Muscle of back (tissue), 11 donors: Measurements from ENCODE around the gene NFU1. TPM values are rescaled to one million over a fixed set of nuclear protein-coding genes. Genes with fewer than 3 reads are reported as not detected.
"Not testable (repeated sequence)": the region's sequence is repeated elsewhere in the genome, so short reads cannot be mapped to it uniquely, and the experiment has no call there.

ENCODE experiments used
- DNase-seq, 3 donors: peaks; one replicate each; pipeline versions ENCODE4 v3.0.0 to v3.0.0-alpha.2; 2013
- polyA plus RNA-seq, 10 donors: library from polyadenylated mRNA; unstranded; fragments of 120-200 nt; gene quantifications; one replicate each; pipeline ENCODE4 v1.2.1, GENCODE V29; 2013; ENCODE audit not compliant: insufficient read length in 10 of 10

NFU1 gene
- polyA plus RNA-seq, 10 donors: 46.5 to 57.4 (median 52.5) TPM

DNA sequence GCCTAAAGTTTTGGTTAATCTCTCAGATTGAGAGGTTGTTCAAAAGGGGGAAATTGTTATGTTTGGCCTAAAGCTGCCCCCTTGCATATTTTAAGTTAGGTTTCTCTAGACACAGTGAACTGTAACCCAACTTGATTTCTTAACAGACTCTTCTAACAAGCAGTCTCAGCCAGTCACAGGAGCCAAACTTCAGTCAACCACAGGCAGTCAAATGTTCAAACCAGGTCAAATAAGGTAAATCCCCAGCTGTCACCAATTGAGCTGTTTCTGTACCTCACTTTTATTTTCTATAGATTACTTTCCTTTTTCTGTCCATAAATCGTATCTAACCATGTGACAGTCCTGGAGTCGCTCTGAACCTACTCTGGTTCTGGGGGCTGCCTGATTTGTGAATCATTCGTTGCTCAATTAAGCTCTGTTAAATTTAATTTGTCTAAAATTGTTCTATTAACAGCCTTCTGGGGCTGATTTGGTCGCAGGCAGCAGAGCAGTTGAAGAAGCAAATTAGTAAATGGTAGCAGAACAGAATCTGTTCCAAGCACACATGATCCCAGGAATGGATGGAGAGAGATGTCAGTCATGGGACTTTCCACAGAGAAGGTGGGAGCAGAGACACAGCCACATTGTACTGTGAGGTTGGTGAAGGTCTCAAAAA lies 16.4 kb upstream of the NFU1 start:
- DNase-seq: no peak

DNA sequence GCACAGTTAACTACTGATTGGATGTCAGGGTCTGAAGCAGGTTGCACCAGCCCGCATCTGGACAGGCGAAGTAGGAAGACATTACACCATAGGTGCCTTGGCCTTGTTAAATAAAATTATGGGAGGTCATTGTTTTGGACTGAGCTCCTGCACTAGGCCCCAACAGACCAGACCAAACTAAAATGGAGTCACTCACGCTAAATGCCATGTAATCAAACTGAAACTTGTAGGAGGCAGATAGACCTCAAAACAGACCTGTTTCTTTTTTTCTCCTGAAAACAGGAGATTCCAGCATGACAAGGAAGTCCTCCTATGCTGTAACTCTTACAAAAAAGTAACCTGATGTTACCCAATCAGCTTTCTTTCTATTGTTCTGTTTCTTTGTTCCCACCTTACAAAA lies 15.5 kb upstream of the NFU1 start:
- no peak for DNase-seq

DNA sequence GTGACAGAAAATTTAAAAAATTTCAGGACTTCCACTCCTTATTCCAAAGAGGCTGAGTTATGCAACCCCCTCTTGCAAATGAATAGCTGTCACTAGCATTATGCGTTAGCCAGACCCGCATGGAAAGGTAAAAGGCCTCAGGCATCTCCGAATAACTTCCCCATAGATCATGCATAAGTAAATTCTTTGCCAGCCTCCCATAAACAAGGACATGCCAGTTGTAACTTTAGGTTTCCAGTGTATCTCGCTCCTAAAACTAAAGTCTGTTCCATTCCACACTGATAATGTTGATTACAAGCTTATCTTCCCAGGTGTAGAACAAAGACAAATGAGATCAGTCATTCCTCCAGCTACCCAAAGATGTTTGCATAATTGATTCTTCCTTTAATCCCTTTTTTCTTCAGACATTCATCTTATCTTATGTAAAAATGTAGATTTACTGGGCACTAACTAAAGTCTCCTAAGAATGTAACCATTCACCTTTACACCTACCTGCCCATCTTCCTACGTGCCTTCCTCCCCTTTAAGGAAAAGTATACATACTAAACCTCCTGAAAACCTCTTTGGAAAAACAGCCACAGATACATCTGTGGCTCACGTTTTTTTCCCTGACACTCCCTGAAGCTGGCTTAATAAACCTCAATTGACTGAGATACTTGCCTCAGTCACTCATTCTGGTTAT lies 13.6 kb upstream of the NFU1 start:
- no peak for DNase-seq

DNA sequence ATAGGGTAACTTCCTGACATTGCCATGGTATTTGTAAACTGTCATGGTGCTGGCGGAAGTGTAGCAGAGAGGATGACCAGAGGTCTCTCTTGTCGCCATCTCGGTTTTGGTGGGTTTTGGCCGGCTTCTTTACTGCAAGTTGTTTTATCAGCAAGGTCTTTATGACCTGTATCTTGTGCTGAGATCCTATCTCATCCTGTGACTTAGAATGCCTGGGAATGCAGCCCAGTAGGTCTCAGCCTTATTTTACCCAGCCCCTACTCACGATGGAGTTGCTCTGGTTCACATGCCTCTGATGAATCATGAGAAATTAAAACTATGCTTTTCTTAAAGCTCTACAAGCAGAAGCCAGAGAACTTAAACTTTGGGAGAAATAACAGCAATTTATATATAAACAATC lies 12.7 kb upstream of the NFU1 start:
- DNase-seq: no peak

DNA sequence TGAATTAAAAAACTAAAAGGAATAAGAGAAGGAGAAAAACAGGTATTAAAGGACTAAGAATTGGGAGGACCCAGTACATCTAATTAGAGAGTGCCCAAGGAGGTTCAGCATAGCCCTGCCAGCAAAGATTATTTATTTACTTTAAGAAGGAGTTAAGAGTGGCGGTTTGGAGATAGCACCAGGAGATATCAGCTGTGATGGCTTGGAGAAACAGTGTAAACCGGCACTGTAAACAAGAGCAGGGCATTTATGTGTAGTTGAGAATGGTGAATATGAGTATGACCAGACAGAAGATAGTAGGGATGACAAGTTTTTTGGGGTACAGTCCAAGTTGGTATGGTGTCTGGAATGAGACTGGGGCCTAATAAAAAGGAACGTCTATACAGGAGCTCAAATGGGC lies 6.4 kb upstream of the NFU1 start:
- not testable (repeated sequence) for DNase-seq

DNA sequence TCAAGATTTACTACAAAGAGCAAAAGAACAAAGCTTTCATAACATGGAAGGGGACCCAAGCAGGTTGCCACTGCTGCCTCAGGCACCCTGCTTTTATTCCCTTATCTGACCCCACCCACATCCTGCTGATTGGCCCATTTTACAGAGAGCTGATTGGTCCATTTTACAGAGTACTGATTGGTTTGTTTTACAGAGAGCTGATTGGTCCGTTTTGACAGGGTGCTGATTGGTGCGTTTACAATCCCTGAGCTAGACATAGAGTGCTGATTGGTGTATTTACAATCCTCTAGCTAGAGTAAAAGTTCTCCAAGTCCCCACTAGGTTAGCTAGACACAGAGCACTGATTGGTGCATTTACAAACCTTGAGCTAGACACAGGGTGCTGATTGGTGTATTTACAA lies 2.3 kb upstream of the NFU1 start:
- DNase-seq: not testable (repeated sequence)

DNA sequence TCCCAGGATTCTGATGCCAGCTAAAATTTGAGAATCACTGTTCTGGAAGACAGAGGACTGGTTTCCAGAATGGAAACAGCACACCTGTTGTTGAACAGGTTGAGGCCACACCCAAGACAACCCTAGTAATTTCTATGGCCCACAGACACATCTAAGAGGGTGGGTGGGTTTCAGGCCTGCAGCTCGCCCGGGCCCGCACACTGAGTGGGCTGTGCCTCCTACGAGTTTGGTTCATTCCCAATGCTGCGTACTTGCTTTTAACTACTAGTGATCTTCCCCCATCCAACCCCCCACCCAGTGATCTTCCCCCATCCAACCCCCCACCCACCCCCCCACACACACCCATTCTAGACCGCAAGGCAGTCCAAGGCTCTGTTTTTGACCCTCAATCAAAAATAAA lies 1.3 kb upstream of the NFU1 start:
- DNase-seq: no peak

DNA sequence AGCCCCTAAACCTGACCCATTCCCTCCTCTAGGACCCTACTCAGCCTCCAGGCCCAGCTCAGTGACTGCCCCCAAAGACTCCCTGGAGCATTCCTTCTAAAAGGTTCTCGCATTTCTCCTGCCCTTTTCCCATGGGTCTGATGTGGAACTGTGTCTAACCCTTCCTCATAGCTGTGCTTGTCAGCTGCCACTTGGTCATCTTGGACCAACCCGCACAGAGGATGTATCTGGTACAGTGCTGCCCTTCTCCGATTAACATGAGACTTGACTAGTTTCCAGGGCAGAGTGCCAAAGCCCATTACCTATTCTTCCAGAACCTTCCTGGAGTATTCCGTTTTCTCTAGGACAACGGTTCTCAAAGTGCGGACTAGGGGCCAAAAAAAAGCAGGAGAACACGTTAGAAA lies 518 bp upstream of the NFU1 start:
- DNase-seq: no peak

DNA sequence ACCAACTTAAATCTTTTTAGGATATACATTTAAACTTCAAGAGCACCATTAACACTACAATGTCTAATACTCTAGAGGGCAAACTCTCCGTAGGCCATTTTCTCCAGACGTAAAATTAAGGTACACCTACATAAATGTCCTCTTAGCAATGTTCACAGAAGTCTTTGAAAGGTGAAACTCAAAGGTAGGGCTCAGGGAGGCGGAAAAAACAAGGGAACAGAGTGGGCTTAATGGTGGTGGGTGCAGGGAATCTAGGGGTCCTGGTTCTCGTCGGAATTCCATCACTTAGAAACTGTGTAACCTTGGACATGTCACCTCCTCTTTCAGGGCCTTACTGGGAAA lies 668 bp downstream of the NFU1 start:
- DNase-seq: no peak

DNA sequence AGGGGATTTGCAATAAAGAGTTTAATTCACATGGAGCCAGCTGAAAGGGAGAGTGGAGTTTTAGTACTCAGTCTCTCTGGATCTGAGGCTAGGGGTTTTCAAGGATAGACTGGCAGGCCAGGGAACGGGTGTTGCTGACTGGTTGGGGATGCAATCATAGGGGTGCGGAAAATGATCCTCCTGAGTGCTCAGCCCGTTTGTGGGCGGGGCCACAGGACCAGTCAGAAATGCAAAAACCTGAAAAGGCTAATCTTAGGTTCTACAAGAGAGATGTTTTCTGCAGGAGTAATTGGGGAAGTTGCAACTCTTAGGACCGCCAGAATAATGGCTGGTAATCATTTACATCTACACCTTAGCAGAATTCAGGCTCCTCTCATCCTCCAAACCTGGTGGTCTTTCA lies 2.5 kb downstream of the NFU1 start:
- DNase-seq: no peak

DNA sequence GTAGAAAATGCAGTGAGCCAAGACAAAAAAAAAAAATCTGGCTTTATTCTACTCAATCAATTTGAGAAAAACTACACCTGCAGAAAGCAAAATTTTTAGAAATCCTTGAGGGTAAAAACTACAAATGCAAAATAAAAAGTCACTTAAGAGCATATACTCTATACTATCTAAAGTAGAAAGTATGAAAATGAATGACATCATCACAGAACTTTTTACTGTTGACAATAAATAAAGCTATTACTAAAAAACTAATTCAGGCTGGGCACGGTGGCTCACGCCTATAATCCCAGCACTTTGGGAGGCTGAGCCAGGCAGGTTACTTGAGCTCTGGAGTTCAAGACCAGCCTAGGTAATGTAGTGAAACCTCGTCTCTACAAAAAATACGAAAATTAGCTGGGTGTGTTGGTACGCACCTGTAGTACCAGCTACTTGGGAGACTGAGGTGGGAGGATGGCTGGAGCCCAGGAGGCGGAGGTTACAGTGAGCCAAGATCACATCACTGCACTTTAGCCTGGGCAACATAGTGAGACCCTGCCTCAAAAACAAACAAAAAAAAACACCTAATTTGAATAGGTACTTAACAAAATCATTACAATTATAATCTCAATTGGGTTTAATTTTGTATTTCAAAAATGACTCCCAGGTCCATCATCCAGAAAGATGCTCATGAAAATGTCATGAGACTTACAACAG lies 7.6 kb downstream of the NFU1 start:
- no peak for DNase-seq

DNA sequence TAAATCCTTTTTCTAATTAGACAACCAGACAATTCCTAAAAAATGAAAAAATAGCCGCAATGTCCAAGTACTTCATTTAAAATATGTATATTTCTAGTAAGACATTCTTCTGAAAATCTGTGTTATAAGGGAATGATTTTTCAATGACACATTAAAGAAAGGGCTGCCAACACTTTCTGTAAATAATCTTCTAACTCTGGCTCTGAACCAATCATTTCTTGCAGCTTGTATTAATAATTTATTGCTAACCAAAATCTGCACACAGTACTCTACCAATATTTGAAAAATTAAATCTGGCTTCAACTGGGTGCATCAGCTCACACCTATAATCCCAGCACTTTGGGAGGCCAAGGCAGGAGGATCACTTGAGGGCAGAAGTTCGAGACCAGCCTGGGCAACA lies 8.3 kb downstream of the NFU1 start:
- peak in 1 of 3 donors; percentile 7 for DNase-seq

DNA sequence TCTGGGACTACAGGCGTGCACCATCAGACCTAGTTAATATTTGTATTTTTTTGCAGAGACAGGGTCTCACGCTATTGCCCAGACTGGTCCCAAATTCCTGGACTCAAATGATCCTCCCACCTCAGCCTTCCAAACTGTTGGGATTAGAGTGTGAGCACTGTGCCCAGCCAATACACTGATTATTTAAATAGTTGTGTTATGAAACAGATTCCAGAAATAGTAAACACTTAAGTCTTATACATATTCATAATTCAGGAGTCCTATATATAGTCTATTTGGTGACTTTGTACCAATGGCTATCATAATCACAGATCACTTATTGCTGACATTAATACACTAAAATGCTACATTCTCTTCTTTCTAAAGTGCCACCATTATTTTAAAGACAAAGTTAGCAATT lies 12.8 kb downstream of the NFU1 start:
- DNase-seq: no peak

DNA sequence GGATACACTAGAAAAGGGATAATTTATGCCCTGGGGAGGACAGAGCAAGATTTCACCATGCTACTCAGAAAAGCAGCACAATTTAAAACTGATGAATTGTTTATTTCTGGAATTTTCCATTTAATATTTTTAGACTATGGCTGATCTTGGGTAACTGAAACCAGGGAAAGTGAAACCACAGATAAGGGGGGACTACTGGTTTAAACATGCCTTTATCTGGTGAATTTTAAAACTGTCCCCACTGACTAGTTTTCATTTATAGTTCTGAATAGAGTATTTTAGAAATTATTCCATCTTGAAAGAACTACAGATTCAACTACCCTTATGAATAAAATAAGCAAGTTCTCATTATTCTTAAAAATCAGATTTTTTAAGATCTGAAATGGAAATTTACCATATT lies 15.0 kb downstream of the NFU1 start:
- DNase-seq: no peak

DNA sequence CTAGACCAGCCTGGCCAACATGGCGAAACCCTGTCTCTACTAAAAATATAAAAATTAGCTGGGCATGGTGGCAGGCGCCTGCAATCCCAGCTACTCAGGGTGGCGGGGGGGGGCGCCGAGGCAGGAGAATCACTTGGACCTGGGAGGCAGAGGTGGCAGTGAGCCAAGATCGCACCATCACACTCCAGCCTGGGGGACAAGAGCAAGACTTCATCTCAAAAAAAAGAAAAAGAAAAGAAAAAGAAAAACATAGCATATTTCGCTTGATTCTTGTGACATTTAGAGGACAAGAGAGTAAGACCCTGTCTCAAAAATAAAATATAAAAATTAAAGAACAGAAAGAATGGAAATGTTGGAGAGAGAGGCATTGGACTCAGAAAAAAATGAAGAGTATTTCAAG lies 18.1 kb downstream of the NFU1 start:
- DNase-seq: not testable (repeated sequence)

DNA sequence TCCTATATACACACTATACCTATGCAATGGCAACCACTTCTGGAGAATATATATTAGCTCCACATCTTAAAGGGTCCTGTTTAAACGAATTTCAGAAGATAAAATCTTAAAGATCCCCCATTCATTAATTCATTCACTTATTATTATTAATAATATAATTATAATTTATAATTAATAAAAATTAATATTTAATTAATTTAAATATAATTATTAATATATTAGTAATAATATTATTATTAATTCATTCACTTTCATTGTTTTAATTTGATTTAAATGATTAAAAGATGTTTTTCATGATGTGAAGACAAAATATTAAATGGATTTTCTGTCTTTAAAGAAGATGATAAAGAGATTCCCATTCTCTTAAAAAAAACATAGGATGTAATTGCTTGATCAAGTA lies 21.1 kb downstream of the NFU1 start:
- no peak for DNase-seq

DNA sequence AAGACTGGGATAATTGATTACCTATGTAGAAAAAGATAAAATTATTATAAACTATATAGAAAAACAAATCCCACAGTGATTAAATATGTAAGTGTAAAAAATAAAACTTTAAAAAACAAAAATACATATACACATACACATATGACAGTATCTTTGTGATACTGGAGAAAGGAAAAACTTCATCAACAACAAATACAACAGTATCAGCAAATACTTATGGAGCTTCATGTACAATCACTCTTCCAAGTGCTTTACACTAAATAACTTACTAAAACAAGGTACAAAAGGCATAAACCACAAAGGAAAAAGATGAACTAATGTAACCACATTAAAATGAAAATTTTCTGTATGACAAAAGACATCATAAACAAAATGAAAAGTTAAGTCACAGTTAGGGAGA lies 26.1 kb downstream of the NFU1 start:
- DNase-seq: no peak

DNA sequence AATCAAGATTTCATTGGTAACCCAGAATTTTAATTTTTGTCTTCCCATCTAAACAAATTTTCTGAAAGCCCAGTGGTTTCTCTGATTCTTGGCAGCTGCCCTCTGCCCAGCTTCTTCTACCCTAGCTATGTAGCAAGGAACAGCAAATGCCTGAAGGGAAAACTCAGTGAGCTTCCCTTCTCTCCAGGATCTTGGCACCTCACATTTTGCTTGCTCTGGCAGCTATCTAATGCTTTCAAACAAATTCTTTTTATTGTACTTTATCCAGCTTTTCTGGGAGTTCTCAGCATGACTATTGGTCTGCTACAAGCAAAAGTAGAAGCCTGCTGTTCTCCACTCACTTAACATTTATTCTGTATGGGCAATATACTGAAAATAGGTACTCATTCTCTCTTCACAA lies 31.9 kb downstream of the NFU1 start:
- DNase-seq: no peak

DNA sequence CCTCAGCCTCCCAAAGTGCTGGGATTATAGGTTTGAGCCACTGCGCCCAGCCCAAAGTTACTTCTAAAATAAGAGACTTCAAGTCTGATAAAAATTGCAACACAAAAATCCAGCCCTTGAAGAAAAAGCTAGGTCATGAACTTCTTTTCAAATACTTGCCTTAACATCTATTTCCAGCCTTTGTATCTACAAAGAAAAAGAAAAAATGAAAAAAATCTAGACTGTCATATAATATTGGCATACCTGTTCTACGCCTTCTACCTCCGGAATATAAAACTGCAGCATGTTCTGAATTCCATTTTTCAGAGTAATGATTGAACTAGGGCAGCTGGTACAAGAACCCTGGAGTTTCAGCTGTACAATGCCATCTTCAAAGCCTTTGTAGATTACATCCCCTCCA lies 37.1 kb downstream of the NFU1 start:
- no peak for DNase-seq

DNA sequence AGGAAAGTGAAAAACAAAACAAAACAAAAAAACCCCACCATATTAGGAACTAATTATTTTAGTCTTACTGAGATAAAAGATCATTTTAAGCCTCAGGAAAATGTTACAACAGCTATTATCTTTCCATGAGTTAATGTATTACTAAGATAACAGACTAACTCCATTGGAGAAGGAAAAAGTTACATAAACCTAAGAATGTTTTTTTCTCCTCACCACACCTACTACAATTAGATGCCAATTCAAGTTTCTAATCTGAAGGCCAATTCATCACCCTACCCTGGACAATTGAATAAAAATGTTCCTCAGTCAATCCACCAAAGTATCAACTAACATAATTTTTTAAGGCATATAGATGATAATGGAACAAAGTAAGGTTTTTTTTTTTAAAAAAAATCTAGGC lies 40.0 kb downstream of the NFU1 start:
- no peak for DNase-seq

DNA sequence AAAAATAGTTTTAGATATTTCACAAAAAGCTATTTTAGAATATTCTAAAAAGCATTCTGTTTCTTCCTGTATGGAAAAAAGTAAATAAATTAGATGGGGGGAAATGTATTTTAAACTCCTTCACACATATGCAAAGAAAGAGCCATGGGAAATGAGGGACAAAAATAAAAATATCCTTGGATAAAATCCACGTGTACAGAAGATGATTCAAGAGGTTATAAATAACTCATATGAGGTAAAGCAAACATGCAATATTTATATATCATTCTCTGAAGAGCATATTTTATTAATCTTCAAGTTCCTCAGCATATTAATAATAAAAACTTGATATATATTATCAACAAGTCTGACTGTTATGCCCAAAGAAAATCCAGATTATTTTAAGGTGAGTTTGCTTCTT lies 41.4 kb downstream of the NFU1 start:
- DNase-seq: no peak

DNA sequence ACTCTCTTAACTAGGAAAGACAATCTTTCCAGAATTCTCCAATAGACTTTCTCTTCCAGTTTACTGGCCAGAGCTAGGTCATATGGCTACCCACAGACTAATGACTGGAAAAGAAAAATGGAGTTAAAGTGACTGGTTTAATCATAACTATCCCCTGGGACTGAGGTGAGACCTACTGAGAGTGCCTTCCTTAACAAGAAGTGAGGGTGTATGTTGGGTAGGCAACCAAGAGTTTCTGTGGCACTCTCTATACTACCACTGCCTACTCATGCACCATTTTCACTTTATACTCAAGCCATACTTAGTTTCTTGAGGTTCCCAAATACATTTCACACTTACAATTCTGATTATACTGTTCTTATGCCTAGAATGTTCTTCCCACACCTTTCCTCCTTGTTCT lies 43.3 kb downstream of the NFU1 start:
- no peak for DNase-seq

DNA sequence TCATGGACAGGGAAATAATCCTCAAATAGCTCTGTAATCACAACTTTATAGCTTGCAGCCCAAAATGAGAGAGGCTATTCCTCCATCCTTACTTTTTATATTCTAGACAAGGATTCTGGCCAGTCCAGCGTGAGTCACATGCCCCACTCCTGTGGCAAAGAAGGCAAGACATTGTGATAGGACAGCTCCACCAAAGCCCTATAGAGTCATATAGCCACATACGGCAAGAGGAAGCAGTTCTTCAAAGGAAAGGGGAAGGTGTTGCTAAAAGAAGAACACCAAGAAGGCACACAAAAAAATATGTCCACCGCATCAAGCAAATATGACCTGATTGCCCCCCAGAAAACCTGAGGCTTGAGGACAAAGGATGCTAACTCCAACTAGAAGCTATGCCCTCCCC lies 46.8 kb downstream of the NFU1 start:
- DNase-seq: no peak

DNA sequence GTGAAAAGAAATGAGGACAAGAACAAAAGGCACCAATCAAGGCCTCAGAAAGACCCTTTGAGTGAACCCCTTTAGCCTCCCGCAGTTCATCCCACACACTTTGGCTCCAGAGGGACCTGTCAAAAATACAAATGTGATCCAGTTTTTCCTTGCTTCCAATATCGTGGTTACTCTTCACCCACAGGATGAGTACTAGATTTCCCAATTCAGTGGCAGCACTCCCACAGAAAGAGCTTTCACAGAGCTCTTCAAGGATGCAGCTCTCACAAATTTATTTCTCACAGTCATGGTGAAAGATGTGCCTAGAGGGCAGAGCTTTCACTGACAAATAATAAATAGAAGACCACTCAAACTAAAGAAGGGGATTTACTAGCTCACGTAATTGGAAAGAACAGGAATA lies 47.2 kb downstream of the NFU1 start:
- DNase-seq: no peak
